Testis (tissue), 2 donors: ENCODE results near the gene PFKL.

Experiments
- CTCF ChIP-seq, 3 experiments: fragments of 450-650 bp in 2 of 3; fragments of 200-600 bp in 1 of 3; sonication (generic) in 1 of 3; IDR thresholded peaks; one replicate each; pipeline ENCODE4 v1.5.1; 2016 to 2019; ENCODE audit warnings: antibody characterized with exemption in 3 of 3, mild to moderate bottlenecking in 2 of 3, moderate library complexity in 1 of 3
- POLR2A ChIP-seq: fragments of 450-650 bp; IDR thresholded peaks from one replicate; pipeline ENCODE4 v1.6.1; 2017; ENCODE audit warnings: antibody characterized with exemption, mild to moderate bottlenecking, moderate library complexity

GRCh38 chr21:44312716-44313115 lies 12.9 kb downstream of the PFKL start:
- TF ChIP-seq POLR2A, result no peak
- TF ChIP-seq CTCF (IDR thresholded peaks at IDR 0.05), result no peak
